COLO668 (cell line): ENCODE data around the gene GFRA1.
"Not testable (repeated sequence)": the region's sequence is repeated elsewhere in the genome, so short reads cannot be mapped to it uniquely, and the experiment has no call there.

Experiments
- DNase-seq: peaks from one replicate; lab custom pipeline; 2025; ENCODE audit not compliant: unreplicated experiment; lab: John Stamatoyannopoulos, UW

Gene GFRA1

DNA sequence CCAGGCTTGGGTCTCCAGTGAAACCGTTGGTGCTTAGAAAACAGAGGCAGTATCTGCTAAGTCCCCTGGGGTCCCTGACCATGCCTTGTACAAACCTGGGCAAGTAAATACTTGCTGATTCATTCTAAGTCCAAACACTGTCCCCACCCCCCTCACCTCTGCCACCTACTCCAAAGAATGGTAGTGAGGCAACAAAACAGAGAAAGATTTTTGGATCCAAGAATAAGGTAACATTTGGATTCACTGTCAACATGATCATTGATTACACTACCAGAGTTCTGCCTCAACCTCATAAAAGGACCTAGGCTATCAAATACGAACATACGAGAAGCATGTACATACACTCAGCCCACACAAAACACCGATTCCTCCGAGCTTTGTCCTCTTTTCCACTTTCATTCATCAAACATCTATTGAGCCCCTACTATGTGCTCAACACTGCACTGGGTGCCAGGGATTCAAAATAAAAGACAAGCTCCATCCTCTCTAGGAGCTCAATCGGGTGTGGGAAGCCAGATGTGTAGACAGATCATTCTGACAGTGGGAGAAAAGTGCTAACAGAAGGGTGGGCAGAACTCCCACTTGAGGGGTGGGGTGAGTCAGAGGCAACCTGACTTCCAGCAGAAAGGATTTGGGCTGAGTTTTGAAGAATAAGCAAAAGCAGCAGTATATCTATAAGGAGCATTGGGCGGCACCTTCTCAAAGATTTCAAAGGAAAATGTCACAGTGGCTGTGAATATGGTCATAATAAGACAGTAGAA, 71.2 kb downstream of the GFRA1 start:
- DNase-seq, result no peak

DNA sequence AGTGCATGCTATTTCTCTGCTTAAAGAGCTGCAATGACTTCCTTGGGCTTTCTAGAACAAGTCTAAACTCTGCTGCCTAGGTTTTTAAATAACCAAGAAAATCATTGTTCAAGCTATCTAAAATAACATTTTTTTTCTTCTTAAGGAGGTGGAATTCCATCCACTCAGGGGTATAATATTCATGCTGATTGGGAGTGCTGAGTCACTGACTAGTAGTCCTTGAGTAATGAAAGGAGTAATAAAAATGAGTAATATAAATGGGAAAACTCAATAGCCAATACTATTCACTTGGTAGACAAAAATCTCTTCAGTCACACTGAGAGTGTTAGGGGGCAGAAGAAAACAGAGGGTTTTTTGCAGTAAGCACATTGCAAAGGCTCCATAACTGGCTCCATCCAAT, 72.0 kb downstream of the GFRA1 start:
- no peak for DNase-seq

DNA sequence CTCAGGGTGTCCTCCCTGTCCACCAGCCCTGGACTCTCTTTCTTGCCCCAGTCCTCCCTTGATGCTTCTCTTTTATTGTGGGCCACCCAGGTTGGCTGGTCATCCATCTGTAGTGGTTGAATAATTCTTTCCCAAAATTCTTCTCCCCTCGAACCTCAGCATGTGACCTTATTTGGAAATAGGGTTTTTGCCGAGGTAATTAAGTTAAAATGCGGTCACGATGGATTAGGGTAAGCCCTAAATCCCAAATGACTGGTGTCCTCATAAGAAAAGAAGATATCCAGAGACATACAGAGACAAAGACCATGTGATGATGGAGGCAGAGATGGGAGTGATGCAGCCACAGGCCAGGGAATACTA, 74.3 kb downstream of the GFRA1 start:
- DNase-seq, result no peak

DNA sequence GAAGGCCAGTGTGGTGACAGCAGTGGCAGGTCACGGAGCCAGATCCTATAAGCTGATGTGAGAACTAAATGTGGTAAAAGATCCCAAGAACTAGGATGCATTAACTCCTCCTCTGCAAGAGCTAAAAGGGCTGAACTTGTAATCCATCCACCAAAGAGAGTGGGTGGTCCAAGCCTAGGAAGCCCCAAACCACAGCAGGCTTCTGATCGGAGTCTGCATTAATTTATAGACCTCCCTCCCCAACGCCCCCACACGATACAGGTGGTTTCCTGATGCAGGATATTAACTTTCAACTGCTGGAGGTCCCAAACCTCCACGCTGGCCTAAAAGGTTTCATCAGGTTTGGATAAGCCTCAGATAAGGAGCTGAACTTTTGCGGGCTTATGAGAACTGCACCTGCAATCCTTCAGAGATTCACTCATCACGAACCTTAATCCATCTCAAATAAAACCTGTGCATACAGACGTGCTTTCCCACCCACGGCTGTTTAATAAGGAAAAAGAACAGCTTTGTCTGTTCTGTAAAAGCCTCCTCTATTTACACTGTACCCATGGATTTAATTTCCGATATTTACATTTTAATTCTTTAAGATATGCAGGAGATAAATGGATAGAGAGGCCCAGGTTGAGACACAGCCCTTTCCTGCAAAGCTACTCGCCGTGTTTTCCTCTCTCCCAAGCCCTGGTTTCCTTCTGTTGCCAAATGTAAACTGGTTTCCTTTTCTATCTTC, 74.9 kb downstream of the GFRA1 start:
- no peak for DNase-seq

DNA sequence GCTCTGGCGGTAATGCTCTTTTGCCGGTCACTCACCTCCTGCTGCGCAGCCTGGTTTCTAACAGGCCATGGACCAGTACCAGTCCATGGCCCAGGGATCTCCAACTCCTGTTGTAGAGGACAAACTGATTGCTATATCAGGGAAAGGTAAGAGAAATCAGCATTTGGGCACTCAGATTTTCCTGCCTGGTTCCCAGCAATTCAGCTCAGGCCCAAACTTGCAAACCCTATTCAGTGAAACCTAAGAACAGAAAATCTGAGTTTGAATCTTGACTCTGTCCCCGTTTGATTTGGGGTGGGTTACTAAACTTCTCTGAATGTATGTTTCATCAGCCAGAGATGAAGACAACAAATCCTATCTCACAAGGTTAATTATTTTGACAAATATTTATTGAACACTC, 77.4 kb downstream of the GFRA1 start:
- no peak for DNase-seq

DNA sequence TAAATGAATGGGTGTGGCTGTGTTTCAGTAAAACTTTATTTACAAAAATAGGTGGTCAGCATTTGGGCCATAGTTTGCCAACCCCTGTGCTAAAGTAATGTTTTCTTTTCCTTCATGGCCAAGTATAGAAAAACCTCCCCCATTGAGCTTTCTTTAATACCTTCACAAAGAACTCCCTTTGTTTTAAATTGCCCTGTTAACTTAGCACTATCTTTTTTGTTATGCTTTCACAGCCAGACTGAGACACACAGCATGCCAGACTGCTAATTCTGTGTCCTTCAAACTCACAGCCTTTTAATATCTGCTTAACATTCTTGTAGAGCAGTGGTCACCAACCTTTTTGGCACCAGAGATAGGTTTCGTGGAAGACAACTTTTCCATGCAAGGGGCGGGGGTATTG, 78.0 kb downstream of the GFRA1 start:
- no peak for DNase-seq

DNA sequence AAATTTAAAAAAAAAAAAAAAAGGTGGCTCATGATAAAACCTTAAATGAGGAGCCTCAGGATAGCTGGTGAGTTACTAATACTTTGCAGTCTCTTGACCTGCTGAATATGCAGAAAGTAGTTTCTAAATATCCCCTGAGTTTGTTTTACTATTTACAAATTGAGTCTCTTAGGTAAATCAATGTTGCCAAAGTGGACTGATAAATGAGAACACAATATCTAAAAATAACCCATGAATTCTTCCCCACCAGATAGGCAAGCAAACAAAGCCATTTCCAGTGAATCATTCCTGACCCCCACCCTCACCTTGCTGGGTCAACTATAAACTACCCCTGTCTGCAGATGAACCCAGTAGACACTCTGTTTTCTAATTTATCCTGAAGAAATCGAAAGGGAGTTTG, 78.9 kb downstream of the GFRA1 start:
- no peak for DNase-seq

DNA sequence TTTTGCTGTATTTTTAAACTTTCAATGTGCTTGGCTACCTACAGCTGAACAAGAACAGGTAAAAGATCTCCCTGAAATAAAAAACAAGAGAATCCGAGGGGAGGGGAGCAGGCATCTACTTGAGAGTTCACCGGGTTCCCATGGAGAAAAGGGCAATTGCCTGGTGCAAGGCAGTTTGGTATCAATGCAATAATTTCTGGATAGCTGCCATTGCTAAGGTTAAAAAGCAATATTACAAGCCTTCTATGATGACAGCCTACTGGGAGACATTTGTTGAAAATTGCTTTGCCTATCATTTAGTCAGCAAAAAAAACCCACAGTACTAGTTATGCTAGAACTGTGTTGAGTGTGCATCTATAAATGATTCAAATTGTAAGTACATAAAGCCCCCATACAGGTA, 82.1 kb downstream of the GFRA1 start:
- no peak for DNase-seq

DNA sequence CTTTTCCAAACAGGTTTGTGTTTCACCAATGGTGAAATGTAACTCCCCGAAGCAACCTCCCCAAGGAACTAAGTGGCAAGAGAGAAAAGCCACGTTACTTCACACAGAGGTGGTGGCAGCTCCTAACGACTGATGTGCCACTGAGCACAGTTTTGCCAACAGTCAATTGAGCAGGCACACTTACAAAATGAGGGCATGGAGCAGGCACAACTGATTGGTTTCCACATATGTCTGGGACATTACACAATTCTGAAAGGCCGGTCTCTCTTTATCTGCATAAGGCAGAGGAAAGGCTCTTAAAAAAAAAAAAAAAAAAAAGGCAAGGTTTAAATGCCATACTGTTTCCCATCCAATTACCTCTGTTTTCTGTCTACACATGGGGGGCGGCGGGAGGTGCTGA, 86.7 kb downstream of the GFRA1 start:
- no peak for DNase-seq

DNA sequence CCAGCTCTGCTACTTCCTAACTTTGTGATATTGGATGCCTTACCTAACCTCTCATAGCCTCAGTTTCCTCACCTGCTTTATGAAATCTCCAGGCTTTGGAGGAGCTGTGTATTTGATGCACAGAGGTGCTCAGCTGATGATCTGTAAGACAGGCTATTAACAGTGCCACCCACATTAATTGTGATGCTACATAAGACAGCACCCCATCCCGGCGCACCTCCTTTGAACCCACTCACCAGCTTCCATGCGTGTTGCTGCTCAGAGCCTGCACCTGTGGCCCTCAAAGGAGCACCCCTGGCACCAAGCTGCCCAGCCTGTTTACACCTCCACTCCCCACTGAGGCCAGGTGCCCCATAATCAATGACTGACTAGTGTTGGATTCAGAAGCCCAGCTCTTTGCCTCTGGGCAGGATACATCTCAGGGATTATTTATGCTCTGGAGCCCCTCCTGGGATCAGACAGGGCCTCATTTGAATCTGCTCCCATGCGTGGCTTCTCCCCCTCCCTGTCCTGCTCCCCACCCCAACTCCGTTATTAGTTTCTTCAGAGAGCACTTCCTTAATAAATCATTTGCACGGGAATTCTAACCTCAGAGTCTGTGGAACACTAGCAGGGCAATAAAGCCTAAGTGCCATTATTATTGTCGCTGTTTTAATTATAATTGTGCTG, 87.7 kb downstream of the GFRA1 start:
- no peak for DNase-seq

DNA sequence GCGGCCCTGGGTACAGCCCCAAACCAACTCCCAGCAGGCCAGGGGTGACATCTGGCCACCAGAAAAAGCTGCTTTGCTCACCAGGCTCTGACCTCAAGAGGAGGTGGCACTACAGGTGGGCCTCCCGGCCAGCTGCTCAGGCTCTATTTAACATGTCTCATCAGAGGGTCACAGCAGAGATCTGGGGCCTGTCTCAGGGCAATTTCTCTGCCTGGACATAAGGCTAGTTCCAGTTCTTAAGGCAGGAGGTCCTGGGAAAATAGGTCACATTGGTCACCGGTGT, 88.6 kb downstream of the GFRA1 start:
- DNase-seq, result no peak

DNA sequence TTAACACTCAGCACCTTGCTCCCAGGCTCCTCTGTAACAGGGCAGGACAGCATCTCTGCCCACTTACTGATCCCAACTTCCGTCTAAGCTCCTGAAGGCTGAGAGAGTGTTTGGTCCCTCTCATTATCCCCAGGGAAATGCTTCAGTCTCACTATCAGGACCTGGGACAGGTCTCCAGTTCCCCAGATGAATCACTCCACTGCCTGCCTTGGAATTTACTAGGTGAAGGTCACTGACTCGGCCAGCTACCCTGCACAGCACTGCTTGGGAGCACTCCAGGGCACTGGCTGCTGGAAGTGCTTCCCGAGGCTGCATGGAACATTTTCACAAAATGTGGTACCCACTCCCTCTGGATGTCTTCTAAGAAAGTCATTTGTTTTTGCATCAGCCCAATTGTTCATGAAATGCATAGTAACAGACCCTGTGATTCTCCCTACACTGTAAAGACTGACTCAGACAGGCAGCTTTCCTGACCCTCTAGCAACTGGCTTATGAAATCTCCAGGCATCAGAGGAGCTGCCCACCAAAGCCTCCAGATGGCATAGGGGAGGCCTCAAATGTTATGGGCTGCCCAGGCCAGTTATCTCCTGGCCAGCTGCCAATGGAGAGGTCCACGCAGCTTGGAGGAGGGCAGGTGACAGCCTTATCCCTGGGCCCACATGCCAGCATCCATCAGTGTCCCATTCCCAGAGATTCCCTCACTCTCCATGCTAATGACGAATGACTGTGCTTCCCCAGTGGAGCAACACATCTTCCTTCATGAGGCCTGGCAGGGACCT, 89.1 kb downstream of the GFRA1 start:
- no peak for DNase-seq

DNA sequence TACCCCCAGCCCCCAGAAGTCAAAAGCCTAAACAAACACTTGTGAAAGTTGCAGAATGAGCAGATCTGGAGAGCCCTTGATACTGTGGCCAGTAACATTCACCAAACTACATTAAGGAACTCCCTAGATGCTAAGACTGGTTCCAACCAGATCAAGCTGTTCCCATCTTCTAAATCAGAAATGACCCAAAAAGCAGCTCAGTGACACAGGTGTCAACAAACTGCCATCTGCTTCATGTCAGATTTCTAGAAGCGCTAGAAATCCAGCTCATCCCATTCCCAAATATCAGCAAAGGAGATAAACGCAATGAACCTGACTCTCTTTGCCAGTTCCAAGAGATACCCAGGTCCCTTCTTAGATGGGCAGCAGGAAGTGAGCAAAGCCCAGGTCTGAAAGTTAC, 90.6 kb downstream of the GFRA1 start:
- no peak for DNase-seq

DNA sequence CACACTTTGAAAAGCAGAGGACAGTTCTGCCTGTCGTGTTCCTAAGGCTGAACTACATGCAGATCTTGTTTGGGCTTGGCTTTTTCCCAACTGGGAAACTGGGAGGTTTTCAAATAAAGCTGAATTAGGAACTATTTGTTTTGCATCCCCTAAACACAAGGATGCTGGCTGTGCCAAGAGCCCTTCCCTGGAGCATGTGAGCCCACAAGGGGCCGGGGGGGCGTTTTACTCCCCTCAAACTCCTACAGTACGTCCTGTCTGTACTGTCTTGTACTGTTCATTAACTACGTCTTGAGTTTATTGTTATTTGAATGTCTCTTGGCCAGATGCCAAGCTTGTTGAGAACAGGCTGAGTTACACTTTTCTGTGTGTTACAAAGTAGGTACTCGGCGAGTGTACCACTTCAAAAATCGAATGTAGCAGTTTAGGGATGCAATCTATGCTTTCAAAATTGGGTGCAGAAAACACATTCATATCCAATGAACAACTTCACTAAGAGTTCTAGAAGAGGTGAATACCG, 94.9 kb downstream of the GFRA1 start:
- DNase-seq, result no peak

DNA sequence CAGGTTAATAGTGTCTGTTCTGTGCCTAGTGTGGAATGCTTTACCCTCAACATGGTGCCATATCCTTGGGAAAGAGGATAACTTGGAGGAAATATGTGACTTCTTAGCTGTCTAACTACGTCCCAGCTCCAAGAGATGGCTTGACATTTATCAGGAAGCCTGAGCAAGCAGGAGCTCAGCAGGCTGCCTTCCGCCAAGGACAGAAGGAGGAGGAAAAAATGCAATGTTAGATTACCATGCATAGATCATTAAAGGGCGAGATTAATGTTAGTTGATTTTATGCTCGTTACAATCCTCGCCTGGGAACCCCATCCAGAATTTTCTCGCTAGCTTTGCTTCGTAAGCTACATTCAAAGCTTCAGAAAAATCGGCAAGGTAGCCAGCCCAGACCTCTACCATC, 97.8 kb downstream of the GFRA1 start:
- no peak for DNase-seq

DNA sequence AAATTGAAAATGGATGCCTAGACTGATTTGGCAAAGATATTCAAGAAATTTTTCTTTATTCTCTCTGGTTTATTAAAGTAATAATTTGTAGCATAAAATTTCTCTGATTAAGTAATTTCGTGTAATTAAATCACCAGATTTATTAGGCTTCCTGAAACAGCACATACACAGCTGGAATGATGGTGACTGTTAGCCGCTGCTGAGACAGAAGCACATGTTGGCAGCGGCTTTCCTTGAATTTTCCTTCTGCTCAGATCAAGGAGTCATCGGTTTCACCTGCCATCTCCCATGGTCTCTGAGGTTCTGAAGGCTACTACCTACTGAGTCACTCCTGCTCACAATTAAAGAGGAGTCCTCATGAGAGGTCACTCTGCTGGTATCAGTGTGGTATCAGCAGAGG, 101.5 kb downstream of the GFRA1 start:
- no peak for DNase-seq

DNA sequence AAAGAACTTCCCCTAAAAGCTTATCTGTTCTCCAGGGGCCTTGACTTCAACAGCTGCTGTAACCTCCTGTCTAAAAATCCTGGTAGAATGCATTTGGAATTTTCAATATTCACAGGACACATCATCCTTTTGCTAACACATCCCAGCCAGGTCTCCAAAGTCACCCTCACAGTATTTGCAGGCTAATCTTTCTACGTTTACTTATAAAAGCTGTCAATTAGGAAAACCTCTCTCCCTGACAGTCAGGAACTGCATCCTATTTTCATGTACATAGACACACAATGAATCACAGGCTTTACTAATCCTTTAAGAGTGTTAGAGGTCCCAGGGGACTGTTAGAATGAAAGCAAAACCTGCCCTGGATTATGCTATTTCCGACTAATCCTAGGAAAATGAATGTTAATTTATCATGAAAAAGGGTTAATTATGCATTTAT, 102.2 kb downstream of the GFRA1 start:
- DNase-seq, result no peak

DNA sequence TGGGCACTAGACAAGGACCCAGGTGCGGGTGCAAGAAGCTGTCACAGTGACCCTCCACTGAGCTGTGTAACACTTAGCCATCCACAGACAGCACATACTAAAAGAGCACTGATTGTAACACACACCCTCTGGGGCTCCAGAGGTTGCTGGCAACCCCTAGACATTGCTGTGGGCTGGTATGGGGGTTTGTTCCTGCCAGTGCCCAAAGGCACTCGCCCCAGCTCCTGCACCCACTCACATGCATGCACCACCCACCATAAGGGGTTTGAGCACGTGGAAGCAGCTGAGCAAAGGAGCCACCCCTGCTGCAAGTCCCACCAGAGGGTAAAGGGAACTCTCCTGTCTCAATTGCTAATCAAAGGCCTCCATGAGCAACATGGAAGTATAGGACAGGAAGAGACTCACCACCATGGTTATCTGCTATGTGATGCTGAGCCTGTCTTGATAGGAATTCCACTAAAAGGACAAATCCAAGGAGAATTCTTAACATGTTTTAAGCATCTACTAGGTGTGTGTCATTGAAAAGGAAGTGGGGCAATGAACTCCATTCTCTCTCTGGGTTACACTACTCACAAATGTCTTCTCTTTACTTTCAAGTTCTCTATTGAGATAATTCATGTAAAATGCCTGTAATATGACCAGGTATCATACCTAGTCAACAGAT, 103.1 kb downstream of the GFRA1 start:
- DNase-seq, result no peak

DNA sequence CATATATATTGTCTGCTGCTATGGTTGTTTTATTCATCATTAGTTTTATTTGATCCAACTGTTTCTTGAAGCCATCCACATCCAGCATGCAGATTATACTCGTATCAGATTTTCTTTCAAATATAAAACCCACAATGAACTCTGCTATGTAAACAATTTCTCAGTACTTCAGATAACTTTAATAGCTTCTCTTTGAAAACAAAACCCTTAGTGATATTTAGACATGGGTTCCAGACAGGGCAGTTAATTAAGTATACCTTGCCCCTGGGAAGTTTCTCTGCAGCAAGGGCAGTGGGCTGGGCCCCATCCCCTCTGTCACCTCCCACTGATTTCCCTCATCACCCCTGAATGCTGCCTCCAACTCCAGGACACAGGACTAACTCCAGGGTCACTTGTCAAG, 104.3 kb downstream of the GFRA1 start:
- no peak for DNase-seq

DNA sequence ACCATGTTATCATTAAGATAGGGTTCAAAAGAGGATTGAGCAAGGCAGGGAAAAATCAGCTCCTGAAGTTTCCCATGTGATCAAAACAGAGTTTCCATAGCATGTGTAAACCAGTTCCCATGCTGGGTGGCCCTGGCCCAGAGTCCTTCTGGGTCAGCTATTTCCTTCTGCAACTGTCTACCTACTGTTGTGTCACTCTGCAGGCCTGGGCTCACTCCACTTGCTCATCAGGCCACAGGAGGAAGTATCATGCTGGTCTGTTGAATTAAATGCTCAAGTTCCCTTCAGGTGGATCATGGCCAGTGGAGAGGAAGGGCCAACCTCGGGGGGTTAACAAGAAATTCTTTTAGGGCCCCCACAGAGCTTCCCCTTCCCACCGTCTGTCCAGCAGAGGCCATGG, 104.7 kb downstream of the GFRA1 start:
- no peak for DNase-seq

DNA sequence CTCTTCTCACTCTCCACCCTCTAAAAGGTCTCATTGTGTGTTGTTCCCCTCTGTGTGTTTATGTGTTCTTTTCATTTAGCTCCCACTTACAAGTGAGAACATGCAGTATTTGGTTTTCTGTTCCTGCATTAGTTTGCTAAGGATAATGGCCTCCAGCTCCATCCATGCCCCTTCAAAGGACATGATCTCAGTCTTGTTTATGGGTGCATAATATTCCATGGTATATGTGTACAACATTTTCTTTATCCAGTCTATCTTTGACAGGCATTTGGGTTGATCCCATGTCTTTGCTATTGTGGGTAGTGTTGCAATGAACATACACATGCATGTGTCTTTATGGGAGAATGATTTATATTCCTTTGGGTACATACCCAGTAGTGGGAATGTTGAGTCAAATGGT, 107.1 kb downstream of the GFRA1 start:
- DNase-seq, result not testable (repeated sequence)
